Measurements from ENCODE around the gene RAX. TPM values are rescaled to one million over a fixed set of nuclear protein-coding genes. Genes with fewer than 3 reads are reported as not detected.

RAX gene
- total and polyA plus RNA-seq, 2 of the 8 experiments (the other 6 are each of a cell fraction or from before 2014, with no cell fraction given), result 0.12 to 0.52 TPM

DNA sequence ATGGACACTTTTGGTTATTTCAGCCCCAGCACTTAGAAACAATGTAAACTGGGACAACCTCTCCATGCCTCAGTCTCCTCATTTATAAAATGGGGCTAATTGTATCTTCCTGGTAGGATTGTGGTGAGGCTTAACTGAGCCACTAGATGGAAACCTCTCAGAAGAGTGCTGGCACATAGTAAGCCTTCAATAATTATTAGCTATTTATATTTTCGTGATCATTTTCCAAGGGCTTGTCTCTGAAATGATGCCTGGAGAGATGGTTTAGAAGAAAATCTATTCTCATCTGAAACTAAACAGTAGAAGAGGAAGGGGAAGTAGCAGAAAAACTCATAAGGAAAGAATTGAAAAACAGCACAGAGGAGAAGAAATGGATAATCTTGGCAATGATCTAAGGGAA, 6.8 kb downstream of the RAX start (continued):
- TF ChIP-seq CHD2 (IDR thresholded peaks at IDR 0.05; ENCODE audit: low read length) (no peak), PHF8 (conservative IDR thresholded peaks at IDR 0.05; ENCODE audit: low read depth, low read length) (no peak), SP1 (IDR thresholded peaks at IDR 0.05; ENCODE audit: low read depth, low read length) (no peak)
